ENCODE data around the gene ZCCHC24. TPM values are rescaled to one million over a fixed set of nuclear protein-coding genes. Genes with fewer than 3 reads are reported as not detected.

The ZCCHC24 gene
- total RNA-seq, 1 experiment from 2014 or later, result 8.7 TPM

- peak; percentile 97 for DNase-seq (ENCODE audit: low spot score)
Observed at GRCh38 chr10:79399223-79399831, 46.1 kb downstream of the ZCCHC24 start.

- no peak for DNase-seq (ENCODE audit: low spot score)
Observed at GRCh38 chr10:79398642-79399041, 46.8 kb downstream of the ZCCHC24 start.

DNA sequence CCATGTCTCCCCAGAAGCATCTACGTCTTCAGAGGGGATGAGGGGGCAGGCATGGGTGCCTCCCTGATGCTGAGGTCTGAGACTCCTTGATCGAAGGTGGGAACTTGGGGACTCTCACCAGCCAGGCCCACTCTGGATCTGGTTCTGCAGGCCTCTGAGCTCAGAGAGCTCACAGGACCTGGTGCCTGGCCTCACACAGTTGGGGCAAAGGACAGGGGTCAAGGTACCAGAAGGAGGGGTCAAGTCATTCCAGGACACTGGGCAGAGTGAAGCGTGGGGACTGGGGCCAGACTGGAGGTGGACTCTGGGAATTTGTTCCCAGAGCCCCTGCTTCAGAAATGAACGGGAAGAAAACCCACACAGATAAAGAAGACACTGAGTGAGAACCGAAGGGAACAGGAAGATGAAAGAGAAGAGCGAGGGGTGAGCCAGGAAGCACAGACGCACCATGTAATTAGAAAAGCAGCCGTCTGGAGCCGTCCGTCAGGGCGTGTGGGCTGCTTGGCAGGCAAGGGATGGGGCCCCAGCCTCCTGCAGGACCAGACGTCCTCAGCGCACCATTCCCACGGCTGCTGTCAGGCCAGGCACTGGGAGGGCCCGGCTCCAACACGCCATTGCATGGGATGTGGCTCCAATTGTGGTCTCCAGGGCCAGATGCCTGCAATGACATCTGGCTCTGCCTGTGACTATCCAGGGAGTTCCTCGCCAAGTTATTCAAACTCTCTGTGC lies 47.7 kb downstream of the ZCCHC24 start:
- no peak for DNase-seq (ENCODE audit: low spot score)

DNA sequence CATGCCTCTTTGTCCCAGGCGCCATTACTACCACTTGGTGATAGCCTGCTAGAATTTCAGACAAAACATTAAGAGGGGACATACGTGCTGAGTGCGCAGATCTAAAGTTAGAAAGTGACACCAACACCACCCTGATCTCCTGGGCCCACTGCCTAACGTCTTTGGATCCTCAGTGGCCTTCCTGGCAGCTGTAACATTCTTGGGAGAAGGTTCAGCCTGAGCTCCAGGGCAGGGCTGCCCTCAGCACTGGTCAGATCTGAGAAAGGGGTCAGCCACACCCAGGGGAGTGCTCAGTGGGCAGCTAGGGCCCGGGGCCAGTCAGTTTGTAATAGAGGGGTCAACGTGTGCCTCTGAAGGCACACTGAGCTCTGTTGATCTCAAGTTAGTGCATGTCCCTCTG lies 48.4 kb downstream of the ZCCHC24 start:
- DNase-seq (ENCODE audit: low spot score), result no peak

DNA sequence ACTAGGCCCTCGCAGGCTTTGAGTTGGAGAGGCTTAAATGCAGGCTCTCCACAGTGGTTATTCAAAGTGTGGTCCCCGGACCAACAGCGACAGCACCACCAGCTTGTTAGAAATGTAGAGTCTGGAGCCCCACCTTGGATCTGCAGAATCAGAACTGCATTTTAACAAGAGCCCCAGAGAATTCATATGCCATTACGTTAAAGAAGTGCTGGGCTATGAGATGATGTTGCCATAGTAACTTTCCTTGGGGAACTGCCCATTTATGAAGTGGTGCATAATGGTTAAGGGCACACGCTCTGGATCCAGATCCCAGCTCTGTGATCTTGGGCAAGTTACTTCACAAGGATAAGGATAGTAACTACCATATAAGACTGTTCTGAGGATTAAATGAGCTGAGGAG lies 48.9 kb downstream of the ZCCHC24 start:
- no peak for DNase-seq (ENCODE audit: low spot score)

GRCh38 chr10:79394664-79395063 lies 50.8 kb downstream of the ZCCHC24 start:
- DNase-seq (ENCODE audit: low spot score), result no peak

- DNase-seq (ENCODE audit: low spot score), result no peak
Observed at GRCh38 chr10:79393924-79394610, 51.4 kb downstream of the ZCCHC24 start.

- DNase-seq (ENCODE audit: low spot score), result no peak
Observed at GRCh38 chr10:79393221-79393923, 52.1 kb downstream of the ZCCHC24 start.

GRCh38 chr10:79392506-79393176 lies 52.8 kb downstream of the ZCCHC24 start:
- DNase-seq (ENCODE audit: low spot score), result no peak

GRCh38 chr10:79392020-79392398 lies 53.4 kb downstream of the ZCCHC24 start:
- DNase-seq (ENCODE audit: low spot score), result no peak

DNA sequence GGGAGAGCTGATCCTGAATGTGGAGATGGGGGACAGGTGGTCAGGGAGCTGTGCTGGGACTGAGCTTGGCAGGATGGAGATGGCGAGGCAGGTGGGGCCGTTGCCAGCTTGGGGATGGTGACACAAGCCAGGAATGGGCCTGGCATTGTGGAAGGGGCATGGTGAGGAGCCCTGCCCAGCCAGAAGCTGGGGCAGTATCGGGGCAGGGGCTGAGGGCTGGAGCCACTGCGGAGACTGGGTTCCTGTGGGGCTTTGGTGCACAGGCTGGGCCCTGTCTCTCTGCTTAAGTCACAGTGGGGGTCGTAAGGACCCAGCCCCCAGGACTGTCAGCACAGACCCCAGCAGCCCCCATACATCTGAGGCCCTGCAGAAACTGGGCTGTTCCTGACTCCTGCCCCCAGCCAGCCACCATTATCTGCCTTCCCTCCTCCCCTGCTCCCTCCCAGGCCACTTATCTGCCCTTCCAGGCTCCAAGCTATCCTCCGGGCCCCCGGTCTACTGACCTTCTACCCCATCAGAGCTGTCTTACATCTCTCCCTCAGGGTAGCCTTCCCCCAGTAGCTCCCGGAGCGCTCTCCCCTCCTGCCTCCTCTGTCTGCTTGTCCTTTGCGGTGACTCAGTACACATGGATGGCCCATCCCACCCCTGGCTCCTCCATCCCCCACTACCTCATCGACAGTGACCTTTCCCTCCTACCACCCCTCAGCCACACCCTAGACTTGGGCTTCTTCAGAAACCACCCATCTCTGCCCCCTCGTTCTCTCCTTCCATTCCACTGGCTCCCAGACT lies 54.0 kb downstream of the ZCCHC24 start:
- no peak for DNase-seq (ENCODE audit: low spot score)

GRCh38 chr10:79390551-79391229 lies 54.7 kb downstream of the ZCCHC24 start:
- DNase-seq (ENCODE audit: low spot score), result no peak

- DNase-seq (ENCODE audit: low spot score), result no peak
Observed at GRCh38 chr10:79390057-79390456, 55.4 kb downstream of the ZCCHC24 start.

DNA sequence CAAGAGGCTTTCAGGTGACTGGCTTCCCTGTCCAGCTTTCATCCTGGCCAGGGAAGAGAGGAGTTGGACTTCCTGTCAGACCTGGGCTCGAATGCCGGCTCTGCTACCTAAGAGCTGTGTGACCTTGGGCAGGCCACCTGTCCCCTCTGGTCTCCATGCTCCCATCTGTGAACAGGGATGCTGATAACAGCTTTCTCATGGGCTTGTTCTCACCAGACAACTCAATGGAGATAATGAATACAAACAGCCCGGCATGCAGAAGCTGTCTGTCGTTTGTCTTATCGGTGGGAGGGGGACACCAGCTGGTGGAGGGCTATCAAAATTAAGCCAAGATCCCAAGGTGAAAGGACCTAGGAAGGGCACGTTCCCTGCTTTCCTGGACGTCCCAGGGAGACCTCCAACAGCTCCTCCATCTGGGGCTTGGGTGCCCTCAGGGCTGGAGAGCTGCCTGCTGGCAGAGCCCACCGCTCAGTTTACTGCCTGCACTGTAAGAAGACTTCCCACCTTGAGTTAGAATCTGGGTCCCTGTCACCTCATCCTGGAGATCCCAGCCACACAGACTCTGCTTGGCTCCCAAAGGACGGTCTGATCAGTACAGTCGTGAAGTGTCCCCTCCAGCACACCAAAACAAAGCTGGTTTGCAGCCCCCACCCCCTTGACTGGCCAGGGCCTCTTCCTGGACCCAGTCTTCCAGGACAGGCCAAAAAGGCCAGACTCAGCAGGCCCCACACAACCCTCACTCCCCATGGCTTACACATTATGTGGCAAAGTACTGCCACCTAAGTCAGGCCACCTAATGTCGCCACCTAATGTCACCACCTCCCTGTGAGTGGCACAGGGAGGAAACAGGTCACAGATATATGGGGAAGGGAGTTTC lies 57.2 kb downstream of the ZCCHC24 start:
- no peak for DNase-seq (ENCODE audit: low spot score)

DNA sequence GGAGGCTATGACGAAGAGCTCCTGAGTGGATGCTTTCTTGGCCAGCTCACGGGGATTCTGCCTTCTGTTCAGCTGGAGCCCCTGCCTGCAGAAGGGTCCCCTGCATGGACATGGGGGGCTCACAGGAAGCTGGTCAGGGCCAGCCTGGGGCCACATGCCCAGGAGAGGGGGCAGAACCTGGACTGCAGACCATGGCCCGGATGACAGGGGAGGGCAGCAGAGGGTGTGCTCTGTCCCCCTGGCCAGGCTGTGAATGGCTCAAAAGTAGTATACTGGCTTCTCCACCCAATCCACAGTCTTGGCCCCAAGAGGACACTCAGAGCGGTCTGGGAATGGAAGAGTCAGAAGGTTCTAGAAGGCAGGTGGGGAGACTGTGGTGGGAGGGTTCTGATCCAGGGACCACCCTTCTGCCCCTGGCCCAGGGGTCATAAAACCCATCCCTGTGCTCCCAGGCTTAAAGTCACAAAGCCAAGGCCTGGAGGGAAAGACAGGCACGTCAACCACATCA lies 57.9 kb downstream of the ZCCHC24 start:
- no peak for DNase-seq (ENCODE audit: low spot score)

DNA sequence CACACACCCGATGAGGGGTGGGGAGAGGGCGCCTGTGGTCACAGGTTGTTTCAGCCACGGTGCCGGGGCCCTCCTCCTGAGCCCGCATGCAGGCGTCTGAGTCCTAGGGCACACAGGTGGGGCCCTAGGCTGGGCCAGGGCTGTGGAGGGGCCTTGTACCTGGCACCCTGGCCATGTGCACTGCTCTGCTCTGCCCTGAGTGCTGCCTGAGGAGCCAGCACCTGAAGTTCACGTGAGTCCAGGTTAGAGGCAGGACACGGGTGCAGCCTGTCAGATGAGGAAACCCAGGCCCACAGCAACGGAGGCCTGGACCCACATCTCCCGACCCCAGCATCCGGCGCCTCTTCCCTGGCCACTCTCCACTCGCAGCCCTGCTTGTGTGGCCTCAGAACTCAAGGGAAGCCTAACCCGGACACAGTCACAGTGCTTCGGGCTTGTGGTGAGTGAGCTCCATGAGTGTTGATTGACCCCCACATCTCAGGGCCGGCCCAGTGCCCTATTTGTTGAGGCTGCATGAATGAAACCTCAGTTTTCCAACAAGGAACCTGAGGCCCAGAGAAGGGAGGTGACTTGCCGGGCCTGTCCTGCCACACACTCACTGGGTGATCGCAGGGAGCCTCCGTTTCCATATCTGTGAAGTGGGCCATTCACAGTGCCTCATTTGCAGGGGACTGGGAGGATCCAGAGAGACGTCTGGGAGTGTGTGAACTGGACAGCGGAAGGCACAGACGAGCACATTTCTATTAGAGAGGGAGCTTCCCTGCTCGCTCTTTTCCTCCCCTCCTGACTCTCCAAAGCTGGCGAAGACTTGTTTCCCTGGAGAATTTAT lies 58.6 kb downstream of the ZCCHC24 start:
- no peak for DNase-seq (ENCODE audit: low spot score)

- no peak for DNase-seq (ENCODE audit: low spot score)
Observed at GRCh38 chr10:79385804-79386531, 59.5 kb downstream of the ZCCHC24 start.

- DNase-seq (ENCODE audit: low spot score), result no peak
Observed at GRCh38 chr10:79385392-79385795, 60.0 kb downstream of the ZCCHC24 start.
